RKO (cell line): ENCODE measurements around the gene ERGIC2.
A peak's percentile ranks its signal among the peaks of the same experiment; 100 is the strongest.
"Not testable (repeated sequence)": the region's sequence is repeated elsewhere in the genome, so short reads cannot be mapped to it uniquely, and the experiment has no call there.

ENCODE experiments used
- DNase-seq: peaks from one replicate; pipeline ENCODE4 v3.0.0-alpha.2; 2016; ENCODE audit warnings: low spot score

ERGIC2 gene, protein sequence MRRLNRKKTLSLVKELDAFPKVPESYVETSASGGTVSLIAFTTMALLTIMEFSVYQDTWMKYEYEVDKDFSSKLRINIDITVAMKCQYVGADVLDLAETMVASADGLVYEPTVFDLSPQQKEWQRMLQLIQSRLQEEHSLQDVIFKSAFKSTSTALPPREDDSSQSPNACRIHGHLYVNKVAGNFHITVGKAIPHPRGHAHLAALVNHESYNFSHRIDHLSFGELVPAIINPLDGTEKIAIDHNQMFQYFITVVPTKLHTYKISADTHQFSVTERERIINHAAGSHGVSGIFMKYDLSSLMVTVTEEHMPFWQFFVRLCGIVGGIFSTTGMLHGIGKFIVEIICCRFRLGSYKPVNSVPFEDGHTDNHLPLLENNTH

DNA sequence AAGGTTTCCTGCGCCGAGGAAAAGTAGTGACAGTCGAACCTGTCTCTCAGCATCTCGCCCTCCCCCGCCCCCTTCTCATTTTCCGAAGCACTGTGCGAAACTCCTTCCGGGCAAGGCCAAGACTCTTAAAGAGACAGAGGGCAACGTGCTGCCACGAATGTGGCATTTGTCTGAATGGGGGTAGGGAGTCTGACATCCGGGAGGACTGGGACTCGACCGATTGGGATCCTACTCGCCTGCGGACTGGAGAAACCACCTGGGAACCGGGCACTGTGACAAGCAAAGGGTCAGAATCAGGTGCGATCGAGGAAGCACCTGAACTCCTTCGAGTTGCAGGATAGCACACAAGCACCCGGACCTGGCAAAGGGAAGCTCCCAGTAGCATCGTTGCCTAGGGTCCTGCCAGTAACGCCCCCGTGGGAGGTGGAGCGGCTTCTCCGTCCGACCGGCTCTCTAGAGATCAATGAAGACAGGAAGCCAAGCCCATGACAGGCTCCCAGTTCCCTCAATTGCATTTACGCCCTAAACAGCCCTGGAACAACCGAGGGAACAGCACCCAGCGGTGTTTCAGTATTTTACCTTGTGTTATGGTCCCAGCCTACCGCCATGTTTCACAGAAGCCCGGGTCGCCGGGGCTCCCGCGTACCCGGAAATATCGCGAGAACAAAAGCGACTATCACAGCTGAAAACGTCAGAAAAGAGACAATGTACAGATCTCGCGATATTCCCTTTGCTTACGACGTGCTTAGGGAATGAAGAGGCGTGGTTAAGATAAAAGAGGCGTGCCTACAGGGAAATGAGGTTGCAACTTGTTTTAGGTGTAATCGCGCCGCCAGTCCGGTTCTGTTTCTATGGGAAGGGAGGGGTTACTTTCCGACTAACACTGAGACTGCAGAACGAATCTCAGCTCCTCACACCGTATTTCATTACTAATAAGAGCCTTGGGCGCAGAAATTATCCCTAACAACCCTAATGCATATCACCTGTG lies at the start of gene ERGIC2:
TSS of gene ERGIC2 (minus strand) at position 637 of the 988 bp plus-strand sequence. CDS start 9,539 bp downstream, outside the sequence.
- peak; percentile 100 for DNase-seq

DNA sequence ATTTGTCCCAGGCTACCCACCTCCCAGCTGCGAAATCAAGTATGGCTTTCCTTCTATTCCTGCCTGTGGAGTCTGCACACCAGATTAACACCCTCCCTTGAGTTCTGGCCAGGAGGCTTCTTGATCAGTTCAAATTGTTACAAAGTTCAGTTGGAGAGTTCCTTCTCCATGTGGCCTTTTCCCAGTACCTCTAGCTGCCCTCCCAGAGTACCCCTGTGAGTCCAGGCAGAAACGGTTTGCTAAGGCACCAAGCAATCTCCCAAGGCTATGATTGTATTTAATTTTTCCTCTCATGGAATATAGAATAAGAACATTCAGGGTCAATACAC lies 49.7 kb upstream of the ERGIC2 start:
- DNase-seq: no peak

DNA sequence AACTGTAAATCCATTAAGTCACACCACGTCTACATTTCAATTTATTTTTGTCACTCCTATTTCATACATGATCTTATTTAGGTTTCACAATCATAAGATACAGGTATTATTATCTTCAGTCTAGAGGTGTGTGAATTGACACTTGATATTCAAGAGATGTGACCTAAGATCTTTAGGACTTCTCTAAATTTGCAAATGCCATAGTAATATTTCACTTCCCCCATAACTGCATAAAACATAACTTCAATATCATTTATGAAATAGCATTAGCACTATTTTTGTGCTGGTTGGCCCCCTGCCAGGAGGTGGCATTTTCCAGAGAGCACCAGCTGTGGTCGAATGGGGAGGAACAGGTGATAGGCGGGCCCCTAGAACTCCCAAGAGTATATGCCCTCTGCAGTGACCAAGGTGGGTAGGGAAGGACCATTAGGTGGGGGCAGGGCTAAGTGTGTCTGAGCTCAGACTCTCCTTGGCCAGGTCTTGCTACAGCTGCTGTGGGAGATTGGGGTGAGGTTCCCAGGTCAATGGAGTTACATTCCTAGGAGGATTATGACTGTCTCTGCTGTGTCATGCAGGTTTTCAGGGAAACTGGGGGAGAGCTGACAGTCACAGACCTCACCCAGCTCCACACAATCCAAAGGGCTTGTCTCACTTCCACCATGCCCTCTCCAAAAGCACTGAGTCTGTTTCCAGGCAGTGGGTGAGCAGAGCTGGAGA lies 49.2 kb upstream of the ERGIC2 start:
- no peak for DNase-seq

DNA sequence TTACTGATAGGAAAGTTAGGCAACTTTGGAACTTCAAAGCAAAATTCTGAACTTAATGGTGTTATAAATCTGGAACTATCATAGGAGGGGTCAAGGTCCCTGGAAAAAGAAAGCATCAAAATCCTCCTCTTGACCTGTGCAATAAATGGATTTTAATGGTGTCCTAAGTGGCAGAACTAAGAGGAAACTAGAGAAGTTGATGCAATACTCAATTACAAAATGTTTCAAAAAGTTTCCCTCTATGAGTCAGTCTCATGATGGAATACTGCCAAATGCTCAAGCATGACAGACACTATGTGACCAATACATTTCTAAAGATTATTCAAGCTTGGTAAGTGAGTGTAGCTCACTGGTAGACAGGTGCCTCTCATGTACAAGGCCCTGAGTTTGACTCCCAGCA lies 47.7 kb upstream of the ERGIC2 start:
- DNase-seq: peak; percentile 86

DNA sequence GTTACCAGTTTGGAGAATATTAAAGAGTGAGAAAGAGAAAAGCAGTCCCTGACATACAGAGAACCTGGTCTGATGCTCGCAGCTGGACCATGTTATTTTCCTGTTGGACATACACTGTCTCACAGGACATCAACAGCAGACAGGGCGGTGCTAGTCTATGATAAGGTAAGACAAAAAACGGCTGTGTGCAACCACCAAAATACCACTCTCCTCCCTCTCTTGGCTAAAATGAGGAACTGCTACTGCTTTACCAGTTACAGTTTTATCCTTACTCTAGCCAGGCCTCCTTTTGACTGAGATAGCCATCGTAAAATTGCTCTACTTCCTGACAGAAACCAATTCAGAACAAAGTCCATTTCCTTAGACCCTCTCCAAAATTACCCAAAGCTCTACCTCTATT lies 47.0 kb upstream of the ERGIC2 start:
- DNase-seq: peak; percentile 9

DNA sequence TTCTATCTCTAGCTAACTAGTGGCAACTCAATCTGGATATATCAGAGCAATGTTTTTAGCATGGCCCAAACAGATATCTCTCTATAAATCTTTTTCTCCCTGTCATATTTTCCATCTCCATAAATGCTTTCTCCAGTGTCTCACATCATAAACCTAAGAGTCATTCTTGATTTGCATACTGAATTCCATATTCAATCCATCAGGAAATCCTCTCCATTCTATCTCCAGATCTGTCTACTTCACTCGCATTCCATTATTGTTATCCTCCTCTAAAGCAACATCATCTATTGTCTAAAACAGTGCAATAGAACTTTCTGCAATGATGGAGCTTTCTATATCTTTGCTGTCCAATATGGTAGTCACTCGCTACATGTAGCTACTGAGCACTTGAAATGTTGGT lies 45.5 kb upstream of the ERGIC2 start:
- no peak for DNase-seq

DNA sequence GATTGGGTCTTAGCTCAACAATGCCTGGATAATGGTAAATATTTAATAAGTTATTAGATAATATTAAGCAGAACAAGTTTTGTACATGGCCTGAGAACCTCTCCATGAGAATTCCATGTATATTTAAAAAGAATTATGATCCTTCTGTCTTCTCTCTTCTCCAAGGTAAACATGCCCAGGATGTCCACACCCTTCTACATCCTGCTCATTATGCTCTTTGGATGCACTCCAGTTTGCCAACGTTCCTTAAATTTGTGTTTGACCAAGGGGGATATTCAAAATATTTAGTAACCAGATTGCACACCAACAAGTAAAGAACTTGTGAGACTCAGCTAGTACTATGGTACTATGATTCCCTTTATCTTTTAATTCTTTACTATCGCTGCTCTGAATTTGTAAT lies 44.8 kb upstream of the ERGIC2 start:
- DNase-seq: no peak

DNA sequence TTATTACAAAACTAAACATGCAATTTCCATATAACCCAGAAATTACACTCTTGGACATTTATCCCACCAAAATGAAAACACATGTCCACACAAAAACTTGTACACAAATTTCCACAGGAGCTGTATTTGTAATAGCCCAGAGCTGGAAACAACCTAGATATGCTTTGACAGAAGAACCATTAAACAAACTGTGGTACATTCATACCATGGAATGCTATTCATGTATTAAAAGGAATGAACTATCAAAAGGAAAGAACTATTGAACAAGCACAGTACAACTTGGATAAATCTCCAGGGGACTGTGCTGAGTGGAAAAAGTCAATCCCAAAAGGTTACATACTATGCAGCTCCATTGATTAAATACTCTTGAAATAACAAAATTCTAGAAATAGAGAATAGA lies 35.8 kb upstream of the ERGIC2 start:
- DNase-seq: no peak

DNA sequence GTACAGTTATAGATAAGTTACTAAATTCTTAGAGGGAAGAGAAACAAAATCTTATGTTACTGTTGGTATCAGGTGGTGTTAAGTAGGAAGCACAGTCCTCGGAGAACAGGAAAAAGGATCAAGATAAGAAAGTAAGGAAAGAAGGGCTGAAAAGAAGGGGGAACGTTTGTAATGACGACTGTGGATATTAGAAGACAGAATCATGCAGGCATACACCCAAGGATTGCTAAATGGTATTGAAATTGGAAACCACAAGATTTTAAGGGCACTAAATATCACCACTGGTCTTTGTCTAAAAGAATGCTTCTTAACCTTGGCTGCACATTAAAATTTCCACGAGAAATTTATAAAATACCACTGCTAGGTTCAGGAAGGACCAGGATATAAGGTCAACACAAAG lies 34.1 kb upstream of the ERGIC2 start:
- no peak for DNase-seq

DNA sequence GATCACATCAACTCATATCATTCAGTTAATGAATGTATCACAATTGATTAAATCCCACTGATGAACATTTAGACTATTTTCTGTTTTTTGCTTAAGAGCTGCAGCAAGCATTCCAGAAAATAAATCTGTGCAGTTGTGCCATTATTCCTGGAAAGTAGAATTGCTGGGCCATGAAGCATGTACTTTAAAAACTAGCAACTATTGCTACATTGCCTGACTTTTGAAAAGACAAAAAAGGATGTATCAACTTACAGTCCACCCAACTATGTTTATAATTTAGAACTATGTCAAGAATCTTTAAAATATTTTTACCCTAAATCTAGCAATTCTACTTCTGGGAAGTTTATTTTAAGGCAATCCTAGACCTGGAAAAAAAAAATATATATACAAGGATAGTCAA lies 33.4 kb upstream of the ERGIC2 start:
- no peak for DNase-seq

DNA sequence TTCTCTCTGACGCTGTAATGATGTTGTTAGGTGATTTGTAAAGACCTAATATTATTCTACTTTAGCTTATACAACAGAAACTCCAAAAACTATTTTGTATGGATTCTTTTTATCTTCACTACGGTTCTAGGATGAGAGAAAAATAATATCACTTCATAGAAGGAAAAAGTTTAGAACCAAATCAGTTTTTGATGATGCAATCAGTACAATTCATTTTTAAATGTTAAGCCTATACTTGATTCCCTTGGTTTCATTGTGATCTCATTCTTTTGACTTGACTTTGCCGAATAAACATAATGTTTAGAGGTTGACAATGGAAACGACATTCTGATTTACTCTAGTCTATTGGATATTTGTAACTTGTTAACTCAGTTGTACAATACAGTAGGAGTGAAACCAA lies 24.6 kb upstream of the ERGIC2 start:
- DNase-seq: no peak

DNA sequence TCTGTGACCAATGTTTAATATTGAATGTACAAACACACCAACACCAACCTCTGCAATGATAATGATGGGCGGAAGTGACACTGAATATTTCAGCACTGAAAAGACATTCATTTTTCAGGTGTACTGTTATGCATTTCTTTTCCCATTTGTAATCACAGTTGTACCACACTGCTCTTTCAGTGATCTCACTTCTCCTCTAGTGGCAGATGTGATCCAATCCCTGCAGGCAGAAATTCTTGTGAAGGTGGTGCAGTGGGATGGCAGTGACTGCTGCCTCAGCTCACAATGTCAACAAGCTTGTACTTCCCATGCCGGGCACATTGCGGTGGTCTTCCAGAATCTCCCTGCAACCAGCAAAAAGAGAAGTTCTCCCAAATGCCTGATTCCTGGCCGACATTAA lies 23.0 kb upstream of the ERGIC2 start:
- no peak for DNase-seq

DNA sequence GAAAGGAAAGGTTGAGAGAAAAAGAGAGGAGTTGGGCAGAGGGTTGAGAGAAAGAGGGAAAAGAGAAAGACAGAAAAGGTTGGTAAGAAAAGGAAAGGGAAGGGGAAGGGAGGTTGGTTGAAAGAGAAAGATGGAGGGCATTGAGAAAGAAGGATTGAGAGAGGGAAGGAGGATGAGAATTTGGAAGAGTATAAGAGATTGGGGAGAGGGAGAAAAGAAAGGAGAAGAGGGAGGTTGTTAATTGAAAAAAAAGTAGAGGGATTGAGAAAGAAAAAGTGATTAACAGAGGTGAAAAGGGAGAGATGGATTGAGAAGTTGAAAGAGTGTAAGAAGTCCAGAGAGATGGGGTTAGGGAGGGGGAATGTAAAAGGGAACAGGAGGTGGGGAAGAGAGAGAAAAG lies 21.5 kb upstream of the ERGIC2 start:
- DNase-seq: no peak

DNA sequence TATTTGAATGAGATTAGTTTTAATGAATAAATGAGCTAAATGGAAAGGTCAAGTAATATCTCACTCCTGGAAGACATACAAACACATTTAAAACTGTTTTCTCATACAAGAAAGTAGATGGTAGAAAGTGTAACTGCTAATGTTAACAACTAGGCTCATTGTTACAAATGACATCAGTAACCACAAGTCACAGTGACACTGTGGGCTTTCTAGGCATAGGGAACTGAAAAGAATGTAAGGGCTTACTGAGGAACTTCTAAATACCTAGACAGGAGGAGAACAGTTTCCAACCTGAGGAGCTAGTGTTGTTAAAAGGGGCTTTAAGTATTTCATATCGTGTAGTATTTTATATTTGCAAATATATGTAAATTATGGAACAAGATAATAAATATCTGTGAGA lies 17.5 kb upstream of the ERGIC2 start:
- no peak for DNase-seq

DNA sequence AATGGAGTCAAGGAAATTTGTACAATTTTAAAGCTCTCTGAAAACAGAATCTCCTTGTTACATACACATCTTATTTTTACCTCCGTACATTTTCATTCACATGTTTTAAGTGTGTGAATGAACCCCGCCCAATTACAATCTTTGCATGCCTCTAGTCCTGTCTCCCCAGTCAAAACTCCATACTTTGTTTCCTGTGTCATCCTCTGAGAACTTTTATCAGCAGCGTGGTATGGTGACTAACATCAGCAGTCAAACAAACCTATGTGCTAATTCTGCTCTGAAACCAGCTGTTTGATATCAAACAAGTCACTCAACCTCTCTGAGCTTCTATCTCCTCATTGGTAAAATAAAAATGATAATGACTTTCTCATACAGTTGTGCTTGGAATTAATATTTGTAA lies 15.8 kb upstream of the ERGIC2 start:
- DNase-seq: peak; percentile 16

DNA sequence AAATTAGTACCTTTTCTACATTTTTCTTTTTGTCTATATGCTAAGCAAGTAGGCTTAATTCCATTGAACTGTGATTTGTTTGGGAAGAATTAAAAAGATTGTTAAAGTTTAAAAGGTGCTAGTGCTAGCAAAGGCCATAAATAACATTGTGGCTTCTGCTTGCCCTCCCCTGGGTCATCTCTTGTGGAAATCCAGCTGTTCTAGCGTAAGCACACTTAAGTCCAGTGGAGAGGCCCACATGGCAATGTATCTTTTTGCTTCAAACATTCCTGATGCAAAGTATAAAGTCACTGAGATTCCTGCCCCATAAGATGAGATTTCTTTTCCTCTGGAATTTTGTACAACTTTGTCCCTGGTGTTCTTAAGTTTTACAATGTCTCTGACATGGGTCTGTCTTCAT lies 14.4 kb upstream of the ERGIC2 start:
- DNase-seq: no peak

DNA sequence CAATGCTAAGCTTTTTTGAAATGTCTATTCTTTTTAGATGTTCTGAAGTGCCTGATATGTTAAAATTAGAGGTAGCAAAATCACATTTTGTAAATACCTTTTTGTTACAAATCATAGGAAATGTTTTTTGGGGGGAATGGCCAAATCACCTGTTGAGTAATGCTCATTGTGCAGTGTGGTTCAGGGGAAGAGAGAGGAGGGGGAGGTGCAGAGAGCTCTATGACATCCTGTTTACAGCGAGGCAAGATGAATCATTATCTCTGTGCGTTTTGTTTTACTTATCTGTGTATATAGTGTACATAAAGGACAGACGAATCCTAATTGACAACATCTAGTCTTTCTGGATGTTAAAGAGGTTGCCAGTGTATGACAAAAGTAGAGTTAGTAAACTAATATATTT lies 9.4 kb upstream of the ERGIC2 start:
- DNase-seq: not testable (repeated sequence)

DNA sequence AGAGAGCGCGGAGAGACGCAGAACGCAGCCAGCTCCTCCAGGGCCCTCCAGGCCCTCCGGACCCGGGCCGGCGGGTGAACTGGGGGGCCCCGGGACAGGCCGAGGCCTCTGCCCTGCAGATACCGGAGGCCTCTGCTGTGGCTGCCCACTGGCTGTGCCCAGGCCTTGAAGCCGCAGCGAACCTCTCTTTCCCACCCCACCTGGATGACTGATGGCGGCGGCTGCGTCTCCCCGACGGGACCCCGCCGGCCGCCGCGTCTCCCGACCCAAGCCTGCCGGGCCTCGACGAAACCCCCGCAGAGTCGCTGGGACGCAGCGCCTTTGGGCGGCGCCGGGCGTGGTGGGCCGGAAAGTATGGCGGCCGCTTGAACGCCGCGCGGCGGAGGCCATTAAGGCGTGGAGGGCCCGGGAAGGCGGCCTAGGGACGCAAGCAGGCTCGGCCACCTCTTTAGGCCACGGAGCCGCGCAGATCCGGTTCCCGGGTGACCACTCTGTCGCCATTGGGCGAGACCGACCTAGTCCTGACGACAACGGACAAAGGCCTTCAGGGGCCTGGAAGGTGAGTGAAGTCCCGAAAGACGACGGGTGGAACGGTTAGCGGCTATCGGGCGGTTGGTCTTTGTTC lies 8.4 kb upstream of the ERGIC2 start:
- no peak for DNase-seq

DNA sequence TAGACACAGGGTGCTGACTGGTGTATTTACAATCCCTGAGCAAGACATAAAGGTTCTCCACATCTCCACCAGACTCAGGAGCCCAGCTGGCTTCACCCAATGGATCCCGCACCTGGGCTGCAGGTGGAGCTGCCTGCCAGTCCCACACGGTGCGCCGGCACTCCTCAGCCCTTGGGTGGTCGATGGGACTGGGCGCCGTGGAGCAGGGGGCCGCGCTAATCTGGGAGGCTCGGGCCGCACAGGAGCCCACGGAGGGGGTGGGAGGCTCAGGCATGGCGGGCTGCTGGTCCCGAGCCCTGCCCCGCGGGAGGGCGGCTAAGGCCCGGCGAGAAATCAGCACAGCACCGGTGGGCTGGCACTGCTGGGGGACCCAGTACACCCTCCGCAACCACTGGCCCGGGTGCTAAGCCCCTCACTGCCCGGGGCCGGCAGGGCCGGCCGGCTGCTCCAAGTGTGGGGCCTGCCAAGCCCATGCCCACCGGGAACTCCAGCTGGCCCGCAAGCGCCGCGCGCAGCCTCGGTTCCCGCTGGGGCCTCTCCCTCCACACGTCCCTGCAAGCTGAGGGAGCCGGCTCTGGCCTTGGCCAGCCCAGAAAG lies 5.2 kb upstream of the ERGIC2 start:
- not testable (repeated sequence) for DNase-seq

DNA sequence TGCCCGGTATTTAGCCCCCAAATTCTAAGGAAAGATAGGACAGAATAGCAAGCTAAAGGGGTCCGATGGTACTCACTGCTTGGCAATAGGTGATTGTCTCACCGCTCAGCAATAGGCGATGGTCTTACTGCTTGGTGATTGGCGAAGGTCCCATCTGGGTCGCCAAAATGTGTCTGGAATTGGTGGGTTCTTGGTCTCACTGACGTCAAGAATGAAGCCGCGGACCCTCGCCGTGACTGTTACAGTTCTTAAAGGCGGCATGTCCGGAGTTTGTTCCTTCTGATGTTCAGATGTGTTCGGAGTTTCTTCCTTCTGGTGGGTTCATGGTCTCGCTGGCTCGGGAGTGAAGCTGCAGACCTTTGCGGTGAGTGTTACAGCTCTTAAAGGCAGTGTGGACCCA lies 4.2 kb upstream of the ERGIC2 start:
- DNase-seq: not testable (repeated sequence)

DNA sequence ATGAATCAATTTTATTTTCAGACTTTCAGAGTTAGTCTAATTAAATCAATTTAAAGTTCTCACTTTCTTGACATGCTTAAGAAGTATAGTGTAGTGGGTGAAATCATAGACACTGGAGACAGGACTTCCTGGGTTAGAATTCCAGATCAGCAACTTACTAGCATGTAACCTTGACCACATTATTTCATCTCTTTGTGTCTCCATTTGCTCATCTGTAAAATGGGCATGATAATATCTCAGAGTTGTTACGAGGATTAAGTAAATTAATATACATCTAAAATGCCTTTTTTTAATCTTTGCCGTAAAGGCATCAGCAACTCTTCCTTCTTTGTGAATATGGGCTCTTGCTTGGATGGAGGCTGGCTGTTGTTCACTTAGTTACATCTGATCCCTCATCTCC lies 1.3 kb upstream of the ERGIC2 start:
- no peak for DNase-seq

DNA sequence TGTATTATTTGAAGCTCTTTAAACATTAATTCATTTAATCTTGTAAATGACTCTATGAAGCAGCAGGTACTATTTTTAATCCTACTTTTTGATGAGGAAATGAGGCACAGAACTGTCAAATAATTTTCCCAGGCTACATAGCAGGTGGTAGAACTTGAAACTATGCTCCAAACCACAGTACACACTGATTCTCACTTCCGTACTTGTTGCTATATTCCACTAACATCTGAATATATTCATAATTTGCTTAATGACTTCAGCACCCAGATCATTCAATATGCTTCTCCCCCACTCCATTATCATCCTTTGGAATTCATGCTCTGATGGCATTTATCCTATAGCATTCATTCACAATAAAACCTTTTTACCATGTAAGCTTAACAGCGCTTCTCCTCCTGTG lies 4.9 kb downstream of the ERGIC2 start:
- no peak for DNase-seq
